Measurements from ENCODE around the gene SMAD2.

Gene SMAD2

GRCh38 chr18:47932190-47932589 lies 1.7 kb upstream of the SMAD2 start:
- DNase-seq (ENCODE audit: low read depth) = no peak

- DNase-seq (ENCODE audit: low read depth) = peak; percentile 9
These were observed 1.3 kb upstream of the SMAD2 start for GRCh38 chr18:47931718-47932103.

GRCh38 chr18:47930931-47931717 lies 665 bp upstream of the SMAD2 start:
- DNase-seq (ENCODE audit: low read depth) = peak; percentile 94

- DNase-seq (ENCODE audit: low read depth) = peak; percentile 74
These were observed 719 bp downstream of the SMAD2 start for GRCh38 chr18:47929681-47930198.

- peak; percentile 67 for DNase-seq (ENCODE audit: low read depth)
These were observed 2.0 kb downstream of the SMAD2 start for GRCh38 chr18:47928466-47928865.

- no peak for DNase-seq (ENCODE audit: low read depth)
These were observed 4.2 kb downstream of the SMAD2 start for GRCh38 chr18:47926101-47926850.

- no peak for DNase-seq (ENCODE audit: low read depth)
These were observed 10.5 kb downstream of the SMAD2 start for GRCh38 chr18:47919916-47920315.

GRCh38 chr18:47917923-47918610 lies 12.4 kb downstream of the SMAD2 start:
- no peak for DNase-seq (ENCODE audit: low read depth)

GRCh38 chr18:47915930-47916329 lies 14.5 kb downstream of the SMAD2 start:
- peak; percentile 33 for DNase-seq (ENCODE audit: low read depth)

- peak; percentile 26 for DNase-seq (ENCODE audit: low read depth)
These were observed 15.2 kb downstream of the SMAD2 start for GRCh38 chr18:47915229-47915628.

- peak; percentile 24 for DNase-seq (ENCODE audit: low read depth)
These were observed 17.5 kb downstream of the SMAD2 start for GRCh38 chr18:47912794-47913585.

- peak; percentile 16 for DNase-seq (ENCODE audit: low read depth)
These were observed 18.1 kb downstream of the SMAD2 start for GRCh38 chr18:47912343-47912742.

- no peak for DNase-seq (ENCODE audit: low read depth)
These were observed 18.6 kb downstream of the SMAD2 start for GRCh38 chr18:47911877-47912276.

- no peak for DNase-seq (ENCODE audit: low read depth)
These were observed 21.0 kb downstream of the SMAD2 start for GRCh38 chr18:47909484-47909883.

- DNase-seq (ENCODE audit: low read depth) = no peak
These were observed 21.9 kb downstream of the SMAD2 start for GRCh38 chr18:47908592-47908991.

- DNase-seq (ENCODE audit: low read depth) = no peak
These were observed 24.1 kb downstream of the SMAD2 start for GRCh38 chr18:47906408-47906807.

- DNase-seq (ENCODE audit: low read depth) = no peak
These were observed 26.6 kb downstream of the SMAD2 start for GRCh38 chr18:47903809-47904208.

GRCh38 chr18:47901624-47902362 lies 28.7 kb downstream of the SMAD2 start:
- DNase-seq (ENCODE audit: low read depth) = no peak

GRCh38 chr18:47899107-47899840 lies 31.2 kb downstream of the SMAD2 start:
- DNase-seq (ENCODE audit: low read depth) = no peak

GRCh38 chr18:47898696-47899095 lies 31.8 kb downstream of the SMAD2 start:
- no peak for DNase-seq (ENCODE audit: low read depth)
